AG09319 (cell line): ENCODE data around the gene APLP2.
"Not testable (repeated sequence)": the region's sequence is repeated elsewhere in the genome, so short reads cannot be mapped to it uniquely, and the experiment has no call there.

ENCODE experiments used
- DNase-seq: peaks from one replicate; pipeline ENCODE4 v3.0.0-alpha.2; 2010; ENCODE audit warnings: low read depth; ENCODE audit errors: extremely low read depth
- TF ChIP-seq, protein P1 (sequence below): IDR thresholded peaks from 2 replicates; pipeline ENCODE4 v1.5.1; 2011; ENCODE audit warnings: low read depth, mild to moderate bottlenecking, inconsistent platforms, low read length, moderate library complexity

The APLP2 gene

DNA sequence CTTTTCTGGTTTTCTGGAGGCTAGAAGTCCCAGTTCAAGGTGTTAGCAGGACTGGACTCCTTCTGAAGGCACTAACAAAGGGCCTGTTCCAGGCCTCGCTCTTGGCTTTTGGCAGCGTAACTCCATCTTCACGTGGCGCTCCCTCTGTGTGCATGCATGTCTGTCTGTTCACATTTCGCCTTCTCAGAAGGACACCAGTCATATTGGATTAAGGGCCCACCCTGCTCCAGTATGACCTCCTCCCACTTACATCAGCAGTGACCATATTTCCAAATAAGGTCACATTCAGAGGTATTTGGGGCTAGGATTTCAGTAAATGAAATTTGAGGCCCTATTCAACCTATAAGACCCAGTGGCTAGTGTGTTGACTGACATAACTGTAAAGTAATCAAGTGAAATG, 20.0 kb downstream of the APLP2 start:
- no peak for DNase-seq
- TF ChIP-seq, protein P1, sequence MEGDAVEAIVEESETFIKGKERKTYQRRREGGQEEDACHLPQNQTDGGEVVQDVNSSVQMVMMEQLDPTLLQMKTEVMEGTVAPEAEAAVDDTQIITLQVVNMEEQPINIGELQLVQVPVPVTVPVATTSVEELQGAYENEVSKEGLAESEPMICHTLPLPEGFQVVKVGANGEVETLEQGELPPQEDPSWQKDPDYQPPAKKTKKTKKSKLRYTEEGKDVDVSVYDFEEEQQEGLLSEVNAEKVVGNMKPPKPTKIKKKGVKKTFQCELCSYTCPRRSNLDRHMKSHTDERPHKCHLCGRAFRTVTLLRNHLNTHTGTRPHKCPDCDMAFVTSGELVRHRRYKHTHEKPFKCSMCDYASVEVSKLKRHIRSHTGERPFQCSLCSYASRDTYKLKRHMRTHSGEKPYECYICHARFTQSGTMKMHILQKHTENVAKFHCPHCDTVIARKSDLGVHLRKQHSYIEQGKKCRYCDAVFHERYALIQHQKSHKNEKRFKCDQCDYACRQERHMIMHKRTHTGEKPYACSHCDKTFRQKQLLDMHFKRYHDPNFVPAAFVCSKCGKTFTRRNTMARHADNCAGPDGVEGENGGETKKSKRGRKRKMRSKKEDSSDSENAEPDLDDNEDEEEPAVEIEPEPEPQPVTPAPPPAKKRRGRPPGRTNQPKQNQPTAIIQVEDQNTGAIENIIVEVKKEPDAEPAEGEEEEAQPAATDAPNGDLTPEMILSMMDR: no peak

DNA sequence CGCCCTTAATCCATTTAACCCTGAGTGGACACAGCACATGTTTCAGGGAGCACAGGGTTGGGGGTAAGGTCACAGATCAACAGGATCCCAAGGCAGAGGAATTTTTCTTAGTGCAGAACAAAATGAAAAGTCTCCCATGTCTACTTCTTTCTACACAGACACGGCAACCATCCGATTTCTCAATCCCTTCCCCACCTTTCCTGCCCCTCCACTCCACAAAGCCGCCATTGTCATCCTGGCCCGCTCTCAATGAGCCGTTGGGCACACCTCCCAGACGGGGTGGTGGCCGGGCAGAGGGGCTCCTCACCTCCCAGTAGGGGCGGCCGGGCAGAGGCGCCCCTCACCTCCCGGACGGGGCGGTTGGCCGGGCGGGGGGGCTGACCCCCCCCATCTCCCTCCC, 20.8 kb downstream of the APLP2 start:
- DNase-seq: not testable (repeated sequence)

DNA sequence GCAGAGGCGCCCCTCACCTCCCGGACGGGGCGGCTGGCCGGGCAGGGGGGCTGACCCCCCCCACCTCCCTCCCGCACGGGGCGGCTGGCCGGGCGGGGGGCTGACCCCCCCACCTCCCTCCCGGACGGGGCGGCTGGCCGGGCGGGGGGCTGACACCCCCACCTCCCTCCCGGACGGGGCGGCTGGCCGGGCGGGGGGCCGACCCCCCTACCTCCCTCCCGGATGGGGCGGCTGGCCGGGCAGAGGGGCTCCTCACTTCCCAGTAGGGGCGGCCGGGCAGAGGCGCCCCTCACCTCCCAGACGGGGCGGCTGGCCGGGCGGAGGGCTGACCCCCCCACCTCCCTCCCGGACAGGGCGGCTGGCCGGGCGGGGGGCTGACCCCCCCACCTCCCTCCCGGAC, 21.5 kb downstream of the APLP2 start:
- not testable (repeated sequence) for DNase-seq

DNA sequence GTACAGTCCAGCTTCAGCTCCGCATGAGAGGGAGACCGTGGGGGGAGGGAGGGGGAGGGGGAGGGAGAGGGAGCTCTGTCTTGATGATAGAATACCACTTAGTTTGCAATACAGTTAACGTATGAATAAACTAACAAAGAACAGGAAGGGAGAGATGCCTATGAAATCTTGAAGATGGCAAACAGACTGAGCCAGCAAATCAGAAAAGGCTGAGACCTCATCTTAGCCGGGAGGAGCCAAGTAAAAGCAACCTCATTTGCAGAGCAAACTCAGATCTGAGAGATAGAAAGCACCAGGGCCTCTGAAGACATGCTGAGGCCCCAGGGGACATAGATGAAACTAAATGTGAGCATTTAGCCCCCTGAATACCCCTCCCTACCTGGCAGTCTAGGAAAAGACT, 23.0 kb downstream of the APLP2 start:
- DNase-seq: no peak
- TF ChIP-seq, protein P1: no peak

DNA sequence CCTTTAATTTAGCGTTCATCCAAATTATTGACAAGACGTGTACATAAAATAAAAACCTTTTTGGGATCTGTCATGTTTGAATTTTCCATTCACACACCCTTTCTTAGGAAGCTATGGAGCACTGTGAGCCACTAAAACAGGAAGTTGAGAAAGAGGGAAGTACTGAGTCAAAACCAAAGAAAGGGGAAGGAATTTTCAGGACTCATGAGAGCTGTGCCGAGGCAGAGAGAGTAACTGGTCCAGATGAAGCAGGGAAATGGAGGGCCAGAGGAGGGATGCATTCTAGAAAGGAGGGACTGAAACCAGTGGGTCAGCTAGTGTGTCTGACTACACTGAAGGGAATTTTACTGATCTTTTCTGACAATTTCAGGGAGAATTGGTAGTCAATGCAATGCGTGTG, 24.9 kb downstream of the APLP2 start:
- TF ChIP-seq, protein P1: no peak
- DNase-seq: no peak

DNA sequence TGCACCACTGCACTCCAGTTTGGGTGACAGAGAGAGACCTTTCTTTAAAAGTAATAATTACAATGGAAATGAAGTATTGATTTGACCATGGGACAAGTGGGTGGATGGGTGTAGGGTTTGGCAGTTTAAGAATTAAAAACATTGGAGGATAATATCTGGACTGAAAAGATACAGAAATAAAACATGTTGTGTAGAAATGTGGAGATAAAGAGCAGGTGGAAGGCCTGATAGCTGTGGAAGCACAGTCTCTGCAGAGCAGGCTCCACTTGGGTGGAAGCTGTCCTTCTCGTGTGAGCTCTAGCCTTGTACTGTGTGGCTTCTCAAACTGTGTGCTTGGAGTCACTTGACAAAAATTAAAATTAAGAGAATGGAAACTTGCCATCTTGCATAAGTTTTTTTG, 25.6 kb downstream of the APLP2 start:
- DNase-seq: no peak
- TF ChIP-seq, protein P1: no peak

DNA sequence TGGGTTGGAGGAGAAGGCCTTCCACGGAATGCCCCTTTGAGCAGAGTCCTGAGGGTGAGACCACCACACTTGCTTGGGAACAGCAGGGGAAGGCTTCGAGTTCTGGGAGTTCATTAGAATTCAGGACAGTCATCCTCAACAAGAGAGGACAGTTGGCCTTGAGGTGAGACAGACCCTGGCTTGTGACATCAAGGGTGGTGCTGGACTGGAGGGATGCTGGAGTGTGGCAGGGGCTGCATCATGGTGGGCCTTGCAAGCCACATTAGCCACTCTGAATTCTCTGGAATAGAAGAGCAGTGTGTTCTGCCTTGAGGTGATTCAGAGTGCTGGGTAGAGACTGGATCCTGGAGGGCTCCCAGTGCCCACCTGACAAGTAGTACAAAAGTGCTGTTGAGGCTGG, 26.3 kb downstream of the APLP2 start:
- no peak for DNase-seq
- TF ChIP-seq, protein P1: no peak

DNA sequence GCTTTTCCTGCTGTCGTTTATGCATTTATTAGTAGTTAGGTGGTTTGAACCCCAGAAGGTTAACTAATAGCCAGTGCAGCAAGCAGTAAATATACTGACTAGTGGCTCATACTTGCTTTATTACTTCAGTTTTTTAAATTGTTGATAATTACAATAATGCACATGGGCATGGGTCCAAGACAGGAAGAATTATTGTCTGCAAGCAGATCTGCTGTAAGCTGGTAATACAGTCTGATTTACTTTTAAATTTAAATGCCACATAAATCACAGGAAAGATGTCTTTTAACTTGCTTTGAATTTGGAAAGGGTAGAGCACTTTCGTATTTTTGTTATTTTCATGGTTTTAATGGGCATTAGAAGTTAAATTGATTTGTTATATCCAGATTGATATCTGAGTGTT, 27.1 kb downstream of the APLP2 start:
- TF ChIP-seq, protein P1: no peak
- DNase-seq: no peak

DNA sequence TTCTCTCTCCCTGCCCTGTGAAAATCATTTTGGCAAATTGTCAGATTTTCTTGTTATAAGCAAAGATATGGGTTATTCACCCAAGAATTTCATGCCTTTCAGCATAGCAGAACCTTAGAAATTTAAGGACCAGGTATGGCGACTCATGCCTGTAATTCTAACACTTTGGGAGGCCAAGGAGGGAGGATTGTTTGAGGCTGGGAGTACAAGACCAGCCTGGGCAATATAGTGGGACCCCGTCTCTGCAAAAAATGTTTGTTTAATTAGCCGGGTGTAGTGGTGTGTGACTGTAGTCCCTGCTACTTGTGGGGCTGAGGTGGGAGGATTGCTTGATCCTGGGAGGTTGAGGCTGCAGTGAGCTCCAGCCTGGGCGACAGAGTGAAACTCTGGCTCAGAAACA, 27.6 kb downstream of the APLP2 start:
- DNase-seq: no peak
- TF ChIP-seq, protein P1: no peak
